NCI-H526 treated with DMSO at 0.1 percent for 48 hours (cell line): ENCODE data around the gene ROCK2.
"Not testable (repeated sequence)": the region's sequence is repeated elsewhere in the genome, so short reads cannot be mapped to it uniquely, and the experiment has no call there.

Source experiments
- DNase-seq: peaks from one replicate; lab custom pipeline; 2025; lab: John Stamatoyannopoulos, UW

The ROCK2 gene

GRCh38 chr2:11177871-11178690 is 166.4 kb downstream of the ROCK2 start:
- no peak for DNase-seq

DNA sequence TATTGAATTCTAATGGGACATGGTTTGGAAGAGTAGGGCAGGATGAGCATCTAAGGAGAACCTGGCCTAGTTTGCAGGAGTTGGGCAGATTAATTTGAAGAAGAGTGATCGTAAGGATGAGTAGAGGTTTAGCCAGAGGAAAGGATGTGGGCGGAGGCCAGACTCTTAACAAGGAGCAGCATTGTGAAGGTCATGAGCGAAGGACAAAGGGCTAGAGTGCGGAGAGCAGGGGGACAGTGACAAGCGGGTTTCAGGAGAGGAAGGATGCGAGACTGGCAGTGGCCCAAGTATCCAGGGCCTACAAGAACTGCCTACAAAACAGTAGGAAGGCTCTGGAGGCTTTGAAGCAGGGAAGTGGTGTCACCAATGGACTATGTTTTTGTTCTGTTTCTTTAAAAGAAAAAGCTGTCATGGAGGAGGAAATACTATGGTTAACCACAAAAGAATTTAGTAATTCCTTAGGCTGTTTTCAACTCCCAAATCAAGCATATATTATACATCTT is 169.1 kb downstream of the ROCK2 start:
- no peak for DNase-seq

- DNase-seq, result no peak
These were observed 170.2 kb downstream of the ROCK2 start for GRCh38 chr2:11174222-11174621.

GRCh38 chr2:11169333-11169732 is 175.1 kb downstream of the ROCK2 start:
- DNase-seq, result no peak

GRCh38 chr2:11168488-11168887 is 175.9 kb downstream of the ROCK2 start:
- no peak for DNase-seq

GRCh38 chr2:11166476-11166875 is 178.0 kb downstream of the ROCK2 start:
- no peak for DNase-seq

DNA sequence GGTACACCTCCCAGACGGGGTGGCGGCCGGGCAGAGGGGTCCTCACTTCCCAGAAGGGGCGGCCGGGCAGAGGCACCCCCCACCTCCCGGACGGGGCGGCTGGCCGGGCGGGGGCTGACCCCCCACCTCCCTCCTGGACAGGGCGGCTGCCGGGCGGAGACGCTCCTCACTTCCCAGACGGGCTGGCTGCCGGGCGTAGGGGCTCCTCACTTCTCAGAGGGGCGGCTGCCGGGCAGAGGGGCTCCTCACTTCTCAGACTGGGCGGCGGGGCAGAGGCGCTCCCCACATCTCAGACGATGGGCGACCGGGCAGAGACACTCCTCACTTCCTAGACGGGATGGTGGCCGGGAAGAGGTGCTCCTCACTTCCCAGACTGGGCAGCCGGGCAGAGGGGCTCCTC is 179.4 kb downstream of the ROCK2 start:
- not testable (repeated sequence) for DNase-seq

- DNase-seq, result no peak
These were observed 180.8 kb downstream of the ROCK2 start for GRCh38 chr2:11163439-11164317.

- DNase-seq, result no peak
These were observed 182.7 kb downstream of the ROCK2 start for GRCh38 chr2:11161747-11162146.

- no peak for DNase-seq
These were observed 183.5 kb downstream of the ROCK2 start for GRCh38 chr2:11160731-11161455.

GRCh38 chr2:11160256-11160655 is 184.2 kb downstream of the ROCK2 start:
- no peak for DNase-seq

- no peak for DNase-seq
These were observed 184.8 kb downstream of the ROCK2 start for GRCh38 chr2:11159574-11160170.

DNA sequence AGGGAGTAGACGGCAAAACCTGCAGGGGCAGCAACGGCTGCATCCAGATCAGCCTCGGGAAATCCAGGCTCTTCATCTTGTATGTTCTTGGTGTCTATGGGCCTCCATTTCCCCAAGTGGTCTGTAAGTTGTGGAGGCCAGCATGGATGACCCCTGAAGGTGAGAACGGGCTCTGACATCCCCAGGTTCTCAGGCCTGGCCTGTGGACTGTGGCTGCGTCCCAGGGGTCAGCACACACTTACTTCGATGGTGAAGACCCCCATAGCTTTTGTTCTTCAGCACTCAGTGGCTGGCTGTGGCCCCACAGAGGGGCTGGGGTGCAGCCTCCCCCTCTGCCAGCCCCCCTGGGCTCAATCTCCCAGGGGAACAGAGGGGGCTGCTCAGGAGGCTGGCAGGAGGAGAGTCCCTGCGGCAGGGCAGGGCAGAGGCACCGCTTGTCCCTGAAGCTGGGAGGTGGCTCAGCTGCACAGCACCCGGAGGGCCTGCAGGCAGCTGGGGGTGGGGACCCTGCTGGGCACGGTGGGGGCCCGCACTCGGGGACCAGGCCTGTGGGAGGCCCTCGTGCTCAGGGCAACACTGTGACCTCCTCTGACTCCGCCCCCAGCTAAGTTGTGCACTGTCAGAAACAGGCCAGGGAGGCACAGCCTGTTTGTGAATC is 185.4 kb downstream of the ROCK2 start:
- DNase-seq, result no peak

DNA sequence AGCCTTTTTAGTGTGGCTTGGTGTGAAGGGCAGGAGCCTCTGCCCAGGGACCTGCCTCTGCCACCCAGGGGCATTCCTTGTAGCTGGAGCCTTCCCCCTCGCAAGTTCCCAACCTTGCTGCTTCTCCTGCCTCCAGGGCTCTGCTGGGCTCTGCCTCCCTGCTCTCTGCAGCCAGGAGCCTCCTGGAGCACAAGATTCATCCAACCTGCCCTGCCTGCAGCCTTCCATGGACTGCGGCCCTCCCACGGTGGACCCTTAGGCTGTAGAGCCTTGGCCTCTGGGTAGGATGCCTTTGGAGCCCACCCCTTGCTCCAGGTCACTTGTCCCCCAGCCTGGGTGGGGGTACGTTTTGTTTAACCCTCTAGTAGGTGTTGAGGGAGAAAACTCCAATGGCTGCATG is 186.7 kb downstream of the ROCK2 start:
- no peak for DNase-seq

- no peak for DNase-seq
These were observed 187.1 kb downstream of the ROCK2 start for GRCh38 chr2:11157296-11157695.

- no peak for DNase-seq
These were observed 187.9 kb downstream of the ROCK2 start for GRCh38 chr2:11156396-11157075.

DNA sequence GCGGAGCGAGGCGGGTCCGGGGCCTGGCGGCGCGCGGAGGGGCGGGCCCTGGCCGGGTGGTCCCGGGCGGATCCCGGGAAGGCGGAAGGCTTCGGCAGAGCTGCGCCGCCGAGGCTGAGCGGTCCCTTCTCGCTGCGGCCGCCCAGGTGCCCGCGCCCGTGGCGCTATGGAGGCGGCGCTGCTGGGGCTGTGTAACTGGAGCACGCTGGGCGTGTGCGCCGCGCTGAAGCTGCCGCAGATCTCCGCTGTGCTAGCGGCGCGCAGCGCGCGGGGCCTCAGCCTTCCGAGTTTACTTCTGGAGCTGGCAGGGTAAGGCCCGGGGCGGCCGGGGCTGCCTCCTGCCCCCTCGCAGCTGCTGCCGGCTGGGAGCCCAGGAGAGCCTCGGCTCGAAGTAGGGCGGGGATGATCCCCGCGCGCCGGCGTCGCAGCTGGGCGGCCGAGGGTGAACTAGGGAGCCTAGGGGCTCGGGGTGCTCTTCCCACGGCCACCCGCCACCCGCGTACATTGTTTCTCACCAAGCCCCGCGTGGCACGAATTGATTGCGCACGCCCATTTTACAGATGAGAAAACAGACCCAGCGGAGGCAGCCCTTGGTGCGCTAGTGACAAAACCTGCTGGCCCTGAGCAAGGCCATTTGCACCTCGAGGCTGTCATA is 188.9 kb downstream of the ROCK2 start, which contains the start of gene SLC66A3:
TSS of gene SLC66A3 (plus strand) at position 87 of the 655 bp plus-strand sequence. CDS start at position 167, 80 bp downstream.
- DNase-seq, result peak; percentile 90

GRCh38 chr2:11154923-11155380 is 189.5 kb downstream of the ROCK2 start:
- peak; percentile 90 for DNase-seq

- DNase-seq, result no peak
These were observed 190.2 kb downstream of the ROCK2 start for GRCh38 chr2:11154016-11154922.
